Central memory CD4-positive, alpha-beta T cell (primary cell): ENCODE measurements around the gene ATG7.

Source experiments
- DNase-seq: peaks from one replicate; pipeline ENCODE4 v3.0.0; 2022

The ATG7 gene

GRCh38 chr3:11541321-11542303, 269.4 kb downstream of the ATG7 start:
- no peak for DNase-seq

GRCh38 chr3:11542551-11542950, 270.4 kb downstream of the ATG7 start:
- no peak for DNase-seq

DNA sequence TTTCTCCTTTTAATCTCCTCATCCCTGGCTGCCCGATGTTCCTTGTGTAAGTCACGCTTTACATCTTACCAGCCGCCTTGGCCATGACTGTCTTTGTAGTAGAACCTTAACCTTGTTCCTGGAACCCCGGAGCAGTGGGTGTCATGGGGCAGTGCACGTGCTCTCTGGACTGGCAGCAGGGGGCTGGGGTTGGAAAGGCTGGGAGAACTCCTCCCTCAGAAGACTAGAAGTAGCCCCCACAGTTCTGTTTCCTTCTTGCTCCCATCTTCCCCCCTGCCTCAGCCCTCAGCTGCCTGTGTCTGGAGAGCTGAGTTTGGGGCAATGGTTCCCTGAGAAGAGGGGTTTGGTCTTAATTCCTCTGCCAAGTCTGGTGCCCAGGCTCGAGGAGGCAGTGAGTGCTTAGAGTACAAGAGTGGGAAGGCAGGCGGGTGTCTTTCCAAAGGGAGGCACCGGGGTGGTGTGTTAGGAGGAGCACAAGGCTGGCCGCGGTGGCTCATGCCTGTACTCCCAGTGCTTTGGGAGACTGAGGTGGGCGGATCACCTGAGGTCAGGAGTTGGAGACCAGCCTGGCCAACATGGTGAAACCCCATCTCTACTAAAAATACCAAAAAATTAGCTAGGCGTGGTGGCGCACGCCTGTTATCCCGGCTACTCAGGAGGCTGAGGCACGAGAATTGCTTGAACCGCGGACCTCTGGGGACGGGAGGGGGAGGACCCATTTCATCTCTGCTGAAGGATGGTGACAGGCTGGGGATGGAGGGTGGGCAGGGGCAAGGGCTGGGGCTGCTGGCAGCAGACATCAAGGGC, 271.1 kb downstream of the ATG7 start:
- DNase-seq, result no peak

- no peak for DNase-seq
Measured at GRCh38 chr3:11543948-11544387, 271.8 kb downstream of the ATG7 start.

- no peak for DNase-seq
Measured at GRCh38 chr3:11544412-11545181, 272.4 kb downstream of the ATG7 start.

- DNase-seq, result no peak
Measured at GRCh38 chr3:11545186-11545851, 273.1 kb downstream of the ATG7 start.

GRCh38 chr3:11546657-11547302, 274.6 kb downstream of the ATG7 start:
- no peak for DNase-seq

DNA sequence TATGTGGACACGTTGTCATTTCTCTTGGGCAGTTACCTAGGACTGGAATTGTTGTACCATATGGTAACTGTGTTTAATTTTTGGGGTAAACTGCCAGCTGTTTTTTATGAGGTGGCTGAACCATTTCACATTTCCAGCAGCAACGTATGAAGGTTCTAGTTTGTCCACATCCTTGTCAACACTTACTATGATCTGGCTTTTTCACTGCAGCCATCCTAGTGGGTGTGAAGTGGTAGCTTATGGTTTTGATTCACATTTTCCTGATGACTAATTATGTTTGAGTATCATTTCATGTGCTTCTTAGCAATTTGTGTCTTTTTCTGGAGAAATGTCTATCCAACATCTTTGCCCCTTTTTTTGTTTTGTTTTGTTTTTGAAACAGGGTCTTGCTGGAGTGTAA, 275.3 kb downstream of the ATG7 start:
- no peak for DNase-seq

- DNase-seq, result no peak
Measured at GRCh38 chr3:11548721-11549131, 276.5 kb downstream of the ATG7 start.

GRCh38 chr3:11549580-11550140, 277.5 kb downstream of the ATG7 start:
- DNase-seq, result no peak

DNA sequence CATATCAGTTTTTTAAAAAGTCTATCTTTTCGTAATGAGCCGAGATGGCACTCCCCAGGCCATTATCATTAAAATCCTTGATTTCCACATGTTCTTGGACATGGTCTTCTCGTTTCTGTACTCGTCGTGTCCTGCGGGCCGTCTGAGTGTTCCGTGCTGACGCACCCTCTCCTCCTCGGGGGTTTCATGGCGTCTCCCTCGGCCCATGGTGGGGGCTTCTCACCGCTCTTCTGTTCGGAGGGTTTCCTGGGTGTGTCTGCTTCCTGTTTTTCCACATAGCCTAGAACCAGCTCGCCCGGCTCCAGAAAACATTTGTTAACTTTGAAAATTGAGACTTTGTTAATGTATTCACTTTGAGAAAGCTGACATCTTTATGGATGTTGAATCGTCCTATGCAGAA, 278.8 kb downstream of the ATG7 start:
- no peak for DNase-seq

- no peak for DNase-seq
Measured at GRCh38 chr3:11552289-11553264, 280.4 kb downstream of the ATG7 start.

GRCh38 chr3:11553436-11554235, 281.4 kb downstream of the ATG7 start:
- DNase-seq, result no peak

- no peak for DNase-seq
Measured at GRCh38 chr3:11554236-11554610, 282.0 kb downstream of the ATG7 start.

GRCh38 chr3:11554666-11555065, 282.5 kb downstream of the ATG7 start:
- DNase-seq, result no peak

- no peak for DNase-seq
Measured at GRCh38 chr3:11555211-11555782, 283.1 kb downstream of the ATG7 start.

DNA sequence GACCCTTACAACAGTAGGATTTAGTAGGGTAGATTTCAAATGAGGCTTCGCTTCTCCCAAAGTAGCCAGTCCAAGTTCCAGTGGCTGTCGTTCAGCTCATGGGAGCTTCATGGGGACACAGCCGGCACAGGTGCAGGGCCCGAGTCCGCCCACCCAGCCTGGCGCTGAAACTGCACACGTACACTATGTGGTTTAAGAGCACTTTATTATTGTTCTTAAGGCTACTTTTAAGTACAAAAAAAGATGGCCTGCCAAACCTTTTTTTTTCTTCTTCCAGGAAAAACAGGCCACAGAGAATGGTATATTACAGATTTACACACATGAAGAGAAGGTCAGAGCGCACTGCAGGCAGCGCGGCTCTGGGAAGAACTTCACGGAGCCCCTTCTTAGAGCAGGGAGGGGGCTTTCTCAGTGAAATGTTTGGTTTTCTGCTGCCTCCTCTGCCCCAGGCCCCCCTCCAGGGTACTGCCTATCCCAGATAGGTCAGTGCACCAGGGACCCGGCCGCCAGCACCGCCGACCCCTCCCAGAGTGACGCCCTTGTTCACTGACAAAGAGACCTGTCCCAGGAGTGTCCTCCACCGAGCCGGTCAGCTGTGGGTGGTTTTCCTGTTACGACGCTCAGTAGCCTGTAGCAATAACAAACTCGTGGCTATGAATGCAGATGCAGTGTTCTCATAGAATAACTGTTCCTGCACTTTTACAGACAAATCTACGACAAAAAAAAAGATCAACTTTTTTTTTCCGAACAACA, 283.9 kb downstream of the ATG7 start:
- DNase-seq, result no peak
